Endothelial cell of coronary artery (primary cell): ENCODE measurements around the gene ZDHHC16. TPM values are rescaled to one million over a fixed set of nuclear protein-coding genes. Genes with fewer than 3 reads are reported as not detected.

ENCODE experiments used
- total RNA-seq: library from RNA; depleted of rRNA; stranded (reverse); fragments of >200 nt; gene quantifications from 2 replicates; pipeline ENCODE4 v1.2.3, GENCODE V29; 2014

Gene ZDHHC16
- total RNA-seq = 37.6 and 41.4 TPM in 2 replicates

DNA sequence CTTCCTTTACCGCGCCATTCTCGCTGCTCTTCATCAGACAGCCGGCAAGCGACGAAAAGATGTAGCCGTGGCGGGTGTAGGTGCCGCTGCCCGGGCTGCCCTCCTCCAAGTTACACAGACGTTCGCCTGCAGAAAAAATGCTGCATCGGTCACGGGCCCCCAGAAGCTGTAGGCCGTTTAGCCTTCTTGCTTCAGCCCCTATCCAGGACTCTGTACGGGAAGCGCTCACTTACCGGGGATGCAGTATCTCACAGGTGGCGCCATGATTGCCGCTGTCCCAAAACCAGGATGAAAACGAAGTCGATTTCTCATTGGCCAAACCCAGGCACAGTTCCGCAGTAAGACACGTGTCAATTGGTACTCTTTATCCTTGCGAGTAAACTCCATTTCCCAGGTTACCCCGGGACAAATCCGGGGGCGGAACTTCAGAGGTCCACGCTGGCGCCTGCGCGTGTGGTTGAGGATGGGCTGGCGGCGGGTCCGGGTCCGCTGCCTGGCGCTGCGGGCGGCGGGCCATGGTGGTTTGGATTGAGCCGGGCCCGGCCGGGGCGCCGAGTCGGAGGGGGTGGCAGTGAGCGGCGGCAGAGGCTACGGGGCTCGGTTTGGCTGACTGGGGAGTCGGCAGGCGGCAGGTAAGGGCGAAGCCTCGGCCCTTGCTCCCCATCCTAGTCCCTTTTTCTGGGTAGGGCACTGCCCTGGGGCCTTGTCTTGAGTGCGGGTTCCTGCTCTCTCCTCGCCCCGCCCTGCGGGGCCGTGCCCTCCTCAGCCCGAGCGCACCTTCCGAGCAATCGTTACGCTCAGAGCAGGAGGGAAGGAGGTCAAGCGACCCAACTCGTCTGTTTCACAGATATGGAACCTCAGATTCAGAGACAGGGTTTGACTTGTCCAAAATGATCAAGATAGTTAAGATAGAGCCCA is at the start of gene ZDHHC16, which contains the start of gene EXOSC1:
Gene ZDHHC16, plus strand, starts transcription at position 454 of the 918 bp plus-strand sequence. CDS start 5,501 bp downstream, outside the sequence.
Gene EXOSC1, minus strand, starts transcription at position 285 of the 918 bp plus-strand sequence. Its CDS starts 21 bp downstream, at position 264.

DNA sequence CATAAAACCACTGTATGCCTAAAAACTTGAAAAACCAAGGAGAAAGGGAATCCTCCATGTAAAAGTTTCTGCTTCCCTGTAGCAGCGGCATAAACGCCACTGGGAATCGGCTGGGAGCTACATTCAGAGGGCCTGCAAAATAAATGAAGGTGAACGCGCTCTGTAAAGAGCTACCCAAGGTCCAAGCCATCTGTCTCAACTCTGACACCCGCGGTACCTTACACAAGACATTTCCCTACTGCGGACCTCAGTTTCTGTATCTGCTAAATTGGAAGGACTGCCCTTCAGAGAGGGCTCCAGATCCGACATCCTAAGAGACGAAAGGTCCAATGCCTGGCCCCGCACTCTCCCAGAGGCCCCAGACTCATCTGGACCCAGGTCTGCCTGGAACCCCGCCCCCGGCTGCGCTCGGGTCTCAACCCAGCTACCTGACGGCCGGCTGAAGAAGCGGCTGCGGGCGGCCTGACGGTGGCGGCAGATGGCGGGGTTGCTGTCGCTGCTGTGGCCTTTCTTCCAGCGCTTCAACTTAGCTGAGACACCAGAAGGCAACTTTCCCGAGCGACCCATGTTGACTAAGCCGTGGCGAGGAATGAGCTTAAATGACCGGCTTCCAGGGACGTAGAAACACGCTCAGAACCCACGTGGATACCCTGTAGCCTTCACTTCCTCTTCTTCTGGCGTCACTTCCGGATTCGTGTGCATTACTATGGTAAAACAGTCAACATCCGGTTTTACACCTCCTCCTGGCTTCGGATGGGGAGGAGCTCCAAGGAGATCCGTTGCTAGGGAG is 45.1 kb upstream of the ZDHHC16 start, which contains the start of gene RRP12:
Gene RRP12, minus strand, starts transcription at position 676 of the 790 bp plus-strand sequence. Its CDS starts 109 bp downstream, at position 567.

DNA sequence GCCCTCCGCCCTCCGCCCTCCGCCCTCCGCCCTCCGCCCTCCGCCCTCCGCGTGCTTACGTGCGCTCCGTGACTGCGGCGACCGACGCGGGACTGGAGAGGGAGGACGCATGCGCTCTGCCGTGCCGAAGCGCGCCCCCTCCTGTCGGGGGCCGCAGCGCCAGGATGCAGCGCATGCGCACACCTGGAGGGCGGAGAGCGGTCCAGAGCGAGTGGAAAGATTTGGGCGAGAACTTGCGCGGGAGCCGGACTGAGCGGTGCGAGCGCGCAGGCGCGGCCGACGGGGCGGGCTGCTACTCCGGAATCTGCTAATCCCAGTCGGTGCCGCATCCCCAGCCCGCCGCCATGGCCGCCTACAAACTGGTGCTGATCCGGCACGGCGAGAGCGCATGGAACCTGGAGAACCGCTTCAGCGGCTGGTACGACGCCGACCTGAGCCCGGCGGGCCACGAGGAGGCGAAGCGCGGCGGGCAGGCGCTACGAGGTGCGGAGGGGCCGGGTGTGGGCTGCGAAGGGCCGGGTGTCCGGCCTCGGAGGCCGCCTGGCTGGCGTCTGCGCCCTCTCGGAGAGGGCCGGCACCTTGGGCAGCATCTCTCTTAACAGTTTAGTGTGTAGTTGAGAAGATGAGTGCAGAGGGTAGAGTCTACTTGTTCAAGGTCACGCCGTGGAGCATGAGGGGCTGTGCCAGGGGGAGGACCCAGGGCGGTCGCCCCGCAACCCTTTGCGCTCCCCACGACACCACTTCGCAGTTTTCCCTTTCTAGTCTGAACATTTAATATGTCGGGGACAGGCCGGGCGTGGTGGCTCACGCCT is 19.8 kb upstream of the ZDHHC16 start, which contains the start of gene PGAM1:
Gene PGAM1, plus strand, starts transcription at position 228 of the 812 bp plus-strand sequence. Its CDS starts 117 bp downstream, at position 345.

DNA sequence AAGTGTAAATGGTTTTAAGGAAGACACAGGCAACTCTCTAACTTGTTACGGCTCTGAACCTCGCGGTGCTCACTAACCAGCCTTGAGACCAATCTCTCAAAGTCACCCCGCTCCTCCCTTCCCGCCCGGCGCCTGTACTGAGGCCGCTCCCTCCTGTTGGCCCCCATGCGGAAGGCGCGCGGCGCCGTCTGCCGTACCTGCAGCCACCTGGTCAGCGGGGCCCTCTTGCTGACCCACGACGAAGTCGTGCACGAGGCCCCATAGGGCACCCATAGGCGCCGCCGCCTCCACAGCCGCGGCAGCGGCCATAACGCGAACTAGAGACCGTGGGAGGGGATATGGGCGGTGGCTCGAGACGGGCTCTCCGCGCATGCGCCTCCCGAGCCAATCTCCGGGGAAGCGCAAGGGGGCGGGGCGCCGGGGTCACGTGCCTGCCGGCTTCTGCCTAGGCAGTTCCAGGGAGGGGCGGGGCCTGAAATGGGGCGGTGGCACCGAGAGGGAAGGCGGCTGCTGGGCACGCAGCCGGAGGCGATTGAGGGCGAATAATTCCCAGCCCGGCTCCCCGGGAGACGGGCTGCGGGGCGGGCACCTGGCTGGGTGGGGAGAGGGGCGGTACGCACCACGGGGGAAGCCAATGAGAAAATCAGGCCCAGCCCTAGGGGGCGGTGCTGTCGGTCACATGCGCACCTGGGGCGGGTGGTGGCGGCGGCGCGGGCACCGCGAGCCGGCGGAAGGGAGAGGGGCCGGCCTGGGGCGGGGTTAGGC is 52.3 kb downstream of the ZDHHC16 start, which contains the start of gene MMS19:
Gene MMS19, minus strand, starts transcription at position 347 of the 765 bp plus-strand sequence. Its CDS starts 38 bp downstream, at position 309.

DNA sequence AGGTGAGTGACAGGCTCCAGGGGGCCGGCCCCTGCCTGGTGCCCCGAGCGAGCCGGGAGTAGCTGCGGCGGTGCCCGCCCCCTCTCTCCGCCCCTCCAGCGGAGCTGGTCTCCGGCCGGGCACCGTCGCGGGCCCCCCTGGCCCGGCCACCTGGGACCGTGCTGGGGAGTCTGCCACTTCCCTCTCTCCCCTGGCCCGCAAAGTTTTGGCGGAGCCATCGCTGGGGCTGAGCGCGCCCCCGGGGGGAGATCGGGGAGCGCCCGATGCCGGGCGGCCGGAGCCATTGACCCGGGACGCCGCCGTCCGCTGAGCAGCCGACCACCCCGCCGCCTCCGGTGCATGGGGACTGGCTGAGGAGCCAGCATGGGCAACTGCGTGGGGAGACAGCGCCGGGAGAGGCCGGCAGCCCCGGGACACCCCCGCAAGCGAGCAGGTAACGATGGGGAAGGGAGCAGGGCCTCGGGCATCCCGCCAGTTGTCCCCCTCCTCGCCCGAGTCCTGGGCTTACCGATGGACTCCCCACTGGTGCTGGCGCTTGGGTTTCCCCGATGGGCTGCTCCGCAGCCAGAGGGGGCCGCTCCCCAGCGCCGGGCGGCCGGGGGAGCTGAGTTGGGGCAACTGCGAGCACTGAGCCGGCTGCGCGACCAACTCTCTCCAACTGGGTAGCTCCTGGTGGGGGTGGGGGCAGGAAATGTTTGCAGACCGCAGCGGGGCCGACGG is 53.0 kb downstream of the ZDHHC16 start, which contains the start of gene UBTD1:
Gene UBTD1, plus strand, starts transcription at position 84 of the 720 bp plus-strand sequence. Its CDS starts 280 bp downstream, at position 364.

Other genes with a start within 250 kb of the ZDHHC16 start
- gene ARHGAP19, start 153.5 kb upstream of the ZDHHC16 start, total RNA-seq = 7.2 and 11.8 TPM in 2 replicates
- gene FRAT1, start 126.9 kb upstream of the ZDHHC16 start, total RNA-seq = 2.3 and 2.6 TPM in 2 replicates
- gene FRAT2, start 111.4 kb upstream of the ZDHHC16 start, total RNA-seq = 7.8 and 10.1 TPM in 2 replicates
- gene RRP12, start 44.8 kb upstream of the ZDHHC16 start, total RNA-seq = 16.3 and 19.1 TPM in 2 replicates
- gene PGAM1, start 20.0 kb upstream of the ZDHHC16 start, total RNA-seq = 299 and 370 TPM in 2 replicates
- gene EXOSC1, start 169 bp upstream of the ZDHHC16 start, total RNA-seq = 28.8 and 31.2 TPM in 2 replicates
- 56.8 and 83.9 TPM in 2 replicates for gene MMS19, start 52.2 kb downstream of the ZDHHC16 start, total RNA-seq
- 41.0 and 58.7 TPM in 2 replicates for gene UBTD1, start 52.7 kb downstream of the ZDHHC16 start, total RNA-seq
- gene ANKRD2, start 126.6 kb downstream of the ZDHHC16 start, total RNA-seq = 0.36 and 0.56 TPM in 2 replicates
- 0.09 and 0.18 TPM in 2 replicates for gene HOGA1, start 138.2 kb downstream of the ZDHHC16 start, total RNA-seq
- not detected in 2 replicates for gene C10orf62, start 143.5 kb downstream of the ZDHHC16 start, total RNA-seq
- gene MORN4, start 187.3 kb downstream of the ZDHHC16 start, total RNA-seq = 3.1 TPM in 2 replicates
- gene PI4K2A, start 194.5 kb downstream of the ZDHHC16 start, total RNA-seq = 10.3 and 10.7 TPM in 2 replicates
- gene AVPI1, start 241.1 kb downstream of the ZDHHC16 start, total RNA-seq = 1.6 and 2.2 TPM in 2 replicates